Astrocyte (in vitro differentiated cells and primary cell): ENCODE measurements around the gene SEC24A. TPM values are rescaled to one million over a fixed set of nuclear protein-coding genes. Genes with fewer than 3 reads are reported as not detected.
"Not testable (repeated sequence)": the region's sequence is repeated elsewhere in the genome, so short reads cannot be mapped to it uniquely, and the experiment has no call there.

ENCODE experiments used
- DNase-seq: peaks from one replicate; pipeline ENCODE4 v3.0.0-alpha.2; 2010; ENCODE audit warnings: low read depth
- FAIRE-seq: peaks from 2 replicates; lab custom pipeline; 2011; peaks lifted over from hg19 to GRCh38; lab: Jason Lieb, UNC
- H2AFZ ChIP-seq: 2 replicates; pipeline ENCODE4 v1.6.0; 2012; ENCODE audit warnings: low read depth, low read length, inconsistent platforms
- H3K27ac ChIP-seq: 2 replicates; pipeline ENCODE4 v1.5.1; 2011; ENCODE audit warnings: low read depth, low read length, inconsistent platforms
- H3K27me3 ChIP-seq: 2 replicates; pipeline ENCODE4 v1.6.0; 2011; ENCODE audit warnings: low read length, inconsistent platforms; ENCODE audit not compliant: insufficient read depth
- H3K36me3 ChIP-seq: 2 replicates; pipeline ENCODE4 v1.5.1; 2011; ENCODE audit warnings: low read length, inconsistent platforms; ENCODE audit not compliant: insufficient read depth
- H3K4me1 ChIP-seq: 2 replicates; pipeline ENCODE4 v1.5.1; 2011; ENCODE audit warnings: low read length, inconsistent platforms; ENCODE audit not compliant: insufficient read depth
- H3K4me2 ChIP-seq: 2 replicates; pipeline ENCODE4 v1.6.0; 2012; ENCODE audit warnings: low read length, inconsistent platforms
- H3K4me3 ChIP-seq: 2 replicates; pipeline ENCODE4 v1.5.1; 2011; ENCODE audit warnings: low read depth, mild to moderate bottlenecking, low read length, inconsistent platforms; ENCODE audit not compliant: insufficient read depth
- H3K79me2 ChIP-seq: 2 replicates; pipeline ENCODE4 v1.6.0; 2012; ENCODE audit warnings: mild to moderate bottlenecking, low read length, inconsistent platforms; ENCODE audit not compliant: insufficient read depth
- H3K9ac ChIP-seq: 2 replicates; pipeline ENCODE4 v1.6.0; 2012; ENCODE audit warnings: mild to moderate bottlenecking, low read length, inconsistent platforms
- H3K9me3 ChIP-seq: 2 replicates; pipeline ENCODE4 v1.5.1; 2012; ENCODE audit warnings: low read depth, mild to moderate bottlenecking, low read length, inconsistent platforms; ENCODE audit not compliant: insufficient read depth
- H4K20me1 ChIP-seq: 2 replicates; pipeline ENCODE4 v1.6.0; 2012; ENCODE audit warnings: low read length, inconsistent platforms; ENCODE audit not compliant: insufficient read depth
- H3K27ac Mint-ChIP-seq: one replicate; pipeline ENCODE4 v1.8.0; 2021; ENCODE audit warnings: mild to moderate bottlenecking, mixed read lengths; ENCODE audit not compliant: unreplicated experiment
- H3K27me3 Mint-ChIP-seq: one replicate; pipeline ENCODE4 v1.8.0; 2021; ENCODE audit warnings: low read depth, mixed read lengths; ENCODE audit not compliant: unreplicated experiment
- H3K36me3 Mint-ChIP-seq: one replicate; pipeline ENCODE4 v1.8.0; 2021; ENCODE audit warnings: low read depth, mixed read lengths; ENCODE audit not compliant: unreplicated experiment
- H3K4me1 Mint-ChIP-seq: one replicate; pipeline ENCODE4 v1.8.0; 2021; ENCODE audit warnings: low read depth, mixed read lengths; ENCODE audit not compliant: unreplicated experiment
- H3K4me3 Mint-ChIP-seq: one replicate; pipeline ENCODE4 v1.8.0; 2021; ENCODE audit warnings: mild to moderate bottlenecking, moderate library complexity, mixed read lengths; ENCODE audit not compliant: unreplicated experiment
- H3K9me3 Mint-ChIP-seq: one replicate; pipeline ENCODE4 v1.8.0; 2021; ENCODE audit warnings: mild to moderate bottlenecking, mixed read lengths; ENCODE audit not compliant: unreplicated experiment
- CTCF ChIP-seq: IDR thresholded peaks from 2 replicates; pipeline ENCODE4 v1.5.1; 2011; ENCODE audit warnings: low read depth, mild to moderate bottlenecking, inconsistent platforms, low read length, moderate library complexity; ENCODE audit not compliant: insufficient read depth
- EZH2 ChIP-seq: IDR thresholded peaks from 2 replicates; pipeline ENCODE4 v1.6.1; 2012; ENCODE audit warnings: mild to moderate bottlenecking, low read length, inconsistent platforms; ENCODE audit not compliant: insufficient read depth
- total RNA-seq: library from RNA; stranded (reverse); gene quantifications from 2 replicates; pipeline ENCODE4 v1.2.1, GENCODE V29; 2021

The SEC24A gene
- total RNA-seq, 1 donor from 2014 or later: 51.9 TPM

DNA sequence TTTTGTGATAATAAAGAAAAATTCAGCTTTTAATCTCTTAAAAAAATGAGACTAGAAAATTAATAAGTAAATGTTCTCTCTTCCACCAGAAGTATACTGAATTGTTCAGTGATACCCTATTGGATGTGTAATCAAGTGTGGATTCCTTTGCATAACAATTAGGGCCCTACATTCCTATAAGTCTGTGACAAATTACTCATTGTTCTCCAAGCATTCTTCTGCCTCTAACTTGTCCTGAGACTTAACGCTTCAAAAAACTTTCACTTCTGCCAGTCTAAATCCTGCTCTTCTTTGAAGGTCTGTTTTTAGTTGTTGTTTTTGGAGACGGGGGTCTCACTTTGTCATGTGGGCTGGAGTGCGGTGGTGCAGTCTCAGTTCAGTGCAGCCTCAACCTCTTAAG is 100.8 kb downstream of the SEC24A start:
- no peak for FAIRE-seq
- H3K4me3 Mint-ChIP-seq: no peak overlapping the region
- H3K27me3 Mint-ChIP-seq: no peaks in the 10 kb centered on the region
- peaks cover 5% of the 10 kb centered on the region for H3K36me3 ChIP-seq
- H3K27me3 ChIP-seq: no peaks in the 10 kb centered on the region
- peak; percentile 9 for DNase-seq
- no peaks in the 10 kb centered on the region for H3K9me3 Mint-ChIP-seq
- no peak overlapping the region for H3K9ac ChIP-seq
- no peak for TF ChIP-seq CTCF
- no peak for TF ChIP-seq EZH2
- no peak overlapping the region for H2AFZ ChIP-seq
- no peaks in the 10 kb centered on the region for H3K9me3 ChIP-seq
- no peaks in the 10 kb centered on the region for H4K20me1 ChIP-seq
- no peaks in the 10 kb centered on the region for H3K4me1 ChIP-seq
- H3K36me3 Mint-ChIP-seq: peaks cover 2% of the 10 kb centered on the region
- no peak overlapping the region for H3K4me3 ChIP-seq
- H3K27ac ChIP-seq: no peak overlapping the region
- peaks cover 4% of the 10 kb centered on the region for H3K79me2 ChIP-seq
- no peaks in the 10 kb centered on the region for H3K4me1 Mint-ChIP-seq
- no peak overlapping the region for H3K27ac Mint-ChIP-seq
- no peak overlapping the region for H3K4me2 ChIP-seq

DNA sequence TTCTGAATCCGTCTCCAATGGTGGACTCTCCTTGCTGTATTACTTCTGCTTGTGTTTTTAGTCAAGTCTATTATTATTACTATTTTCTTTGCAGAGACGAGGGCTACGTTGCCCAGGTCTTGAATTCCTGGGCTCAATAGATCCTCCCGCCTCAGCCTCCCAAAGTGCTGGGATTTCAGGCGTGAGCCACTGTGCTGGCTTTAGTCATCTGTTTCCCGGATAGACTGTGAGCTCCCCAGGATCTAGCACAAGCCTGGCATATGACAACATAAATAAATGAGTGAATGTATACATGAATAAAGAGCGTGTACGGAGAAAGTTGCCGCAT is 109.6 kb downstream of the SEC24A start:
- no peaks in the 10 kb centered on the region for H3K27me3 ChIP-seq
- Mint-ChIP-seq H3K27ac (peak overlapping the region; percentile 73), H3K4me3 (peak overlapping the region; percentile 99), H3K9me3 (no peaks in the 10 kb centered on the region), H3K27me3 (no peaks in the 10 kb centered on the region), H3K4me1 (peaks cover 8% of the 10 kb centered on the region), H3K36me3 (no peaks in the 10 kb centered on the region)
- H3K36me3 ChIP-seq: no peaks in the 10 kb centered on the region
- TF ChIP-seq CTCF: no peak
- no peak for TF ChIP-seq EZH2
- FAIRE-seq (no peak), DNase-seq (no peak)
- peaks cover 46% of the 10 kb centered on the region for H3K79me2 ChIP-seq
- peaks cover 28% of the 10 kb centered on the region for H4K20me1 ChIP-seq
- peak overlapping the region; percentile 95 for H3K4me2 ChIP-seq
- H3K9ac ChIP-seq: peak overlapping the region; percentile 94
- no peaks in the 10 kb centered on the region for H3K9me3 ChIP-seq
- peaks cover 11% of the 10 kb centered on the region for H3K4me1 ChIP-seq
- peak overlapping the region; percentile 50 for H3K27ac ChIP-seq
- peak overlapping the region; percentile 94 for H3K4me3 ChIP-seq
- peak overlapping the region; percentile 99 for H2AFZ ChIP-seq

GRCh38 chr5:134758504-134759341 is 110.1 kb downstream of the SEC24A start, which contains the start of gene DDX46:
TSS of gene DDX46 (plus strand) at chr5:134758779. CDS start at chr5:134758939, 160 bp downstream.
- Histone ChIP-seq H4K20me1 (peaks cover 32% of the 10 kb centered on the region), H2AFZ (peak within 1 kb of the TSS; percentile 99), H3K4me2 (peak within 1 kb of the TSS; percentile 95), H3K27ac (peak within 1 kb of the TSS; percentile 89), H3K79me2 (peaks cover 52% of the 10 kb centered on the region), H3K9ac (peak within 1 kb of the TSS; percentile 94), H3K4me3 (peak within 1 kb of the TSS; percentile 94), H3K4me1 (peaks cover 11% of the 10 kb centered on the region), H3K9me3 (no peaks in the 10 kb centered on the region), H3K27me3 (no peaks in the 10 kb centered on the region), H3K36me3 (peaks cover under 1% of the 10 kb centered on the region)
- Mint-ChIP-seq H3K4me1 (peaks cover 8% of the 10 kb centered on the region), H3K4me3 (peak within 1 kb of the TSS; percentile 99), H3K27me3 (no peaks in the 10 kb centered on the region), H3K36me3 (peaks cover under 1% of the 10 kb centered on the region), H3K27ac (peak within 1 kb of the TSS; percentile 93), H3K9me3 (no peaks in the 10 kb centered on the region)
- no peak for FAIRE-seq
- peak; percentile 52 for TF ChIP-seq CTCF
- TF ChIP-seq EZH2: no peak
- peak; percentile 82 for DNase-seq

GRCh38 chr5:134767528-134768291 is 119.1 kb downstream of the SEC24A start:
- not testable (repeated sequence) for H3K27ac Mint-ChIP-seq, H3K27ac ChIP-seq

More at GRCh38 chr5:134767528-134768291, 119.1 kb downstream of the SEC24A start:
- Histone ChIP-seq H3K36me3 (peaks cover 18% of the 10 kb centered on the region), H3K79me2 (peaks cover 17% of the 10 kb centered on the region), H4K20me1 (peaks cover 17% of the 10 kb centered on the region)
- not testable (repeated sequence) for H3K36me3 Mint-ChIP-seq, FAIRE-seq, H3K9me3 ChIP-seq, H3K4me3 Mint-ChIP-seq, DNase-seq, H3K9me3 Mint-ChIP-seq, H3K4me2 ChIP-seq, H3K4me1 ChIP-seq, H3K4me3 ChIP-seq, H3K4me1 Mint-ChIP-seq, H3K27me3 ChIP-seq, H2AFZ ChIP-seq, H3K9ac ChIP-seq, H3K27me3 Mint-ChIP-seq
